Ovary (tissue), 9 donors: ENCODE results near the gene DYRK2. TPM values are rescaled to one million over a fixed set of nuclear protein-coding genes. Genes with fewer than 3 reads are reported as not detected.
A peak's percentile ranks its signal among the peaks of the same experiment; 100 is the strongest.

Experiments used
- DNase-seq, 5 donors: peaks; one replicate each; pipeline ENCODE4 v3.0.0-alpha.2; 2019 to 2020
- H3K27ac ChIP-seq, 2 donors: fragments of 200-600 bp; one replicate each; pipeline versions ENCODE4 v1.5.1 to v1.8.0; 2019 to 2022
- H3K27me3 ChIP-seq: fragments of 200-600 bp; one replicate; pipeline ENCODE4 v1.8.0; 2022
- H3K36me3 ChIP-seq: fragments of 200-600 bp; sonication (generic); one replicate; pipeline ENCODE4 v1.5.1; 2019
- H3K4me1 ChIP-seq: one replicate; pipeline ENCODE4 v1.8.1; 2013; ENCODE audit warnings: mild to moderate bottlenecking, moderate library complexity; ENCODE audit not compliant: insufficient read depth
- H3K4me3 ChIP-seq: fragments of 200-600 bp; sonication (generic); one replicate; pipeline ENCODE4 v1.5.1; 2017
- H3K9me3 ChIP-seq, 2 donors: fragments of 200-600 bp in 1 of 2; sonication (generic) in 1 of 2; one replicate each; pipeline versions ENCODE4 v1.5.1 to v1.8.1; 2013 to 2019; ENCODE audit warnings: mild to moderate bottlenecking in 1 of 2, moderate library complexity in 1 of 2
- CTCF ChIP-seq, 3 donors: fragments of 450-650 bp in 2 of 3; fragments of 200-600 bp in 1 of 3; IDR thresholded peaks; one replicate each; pipeline versions ENCODE4 v1.5.1 to v1.8.0; 2016 to 2022; ENCODE audit warnings: antibody characterized with exemption in 3 of 3, mild to moderate bottlenecking in 1 of 3
- EP300 ChIP-seq: sonication (generic); formaldehyde crosslinking; IDR thresholded peaks from one replicate; pipeline ENCODE4 v1.6.1; 2017; ENCODE audit warnings: antibody characterized with exemption
- POLR2A ChIP-seq: fragments of 450-650 bp; IDR thresholded peaks from one replicate; pipeline ENCODE4 v1.6.1; 2017; ENCODE audit warnings: antibody characterized with exemption, mild to moderate bottlenecking, moderate library complexity
- WGBS, 3 donors: extraction: QIAGEN DNeasy Blood & Tissue Kit in 1 of 3; methylation state at CpG; one replicate each; pipeline versions ENCODE4 v1.1.5 to v1.1.7; 2013 to 2017; 5-methylcytosine and 5-hydroxymethylcytosine counted together
- intact Hi-C, 4 donors: fragments of 100-400 bp; cut with DNase I; formaldehyde crosslinking; loops; one replicate each; pipeline versions ENCODE4 v1.11.0 to v1.15.1; 2022 to 2023
- polyA plus RNA-seq, 2 donors: library from polyadenylated mRNA; stranded (reverse); fragments of 200-250 nt in 1 of 2; fragments of 350-450 nt in 1 of 2; fragmentation: Illumina TruSeq in 1 of 2; extraction: RNeasy Lipid Tissue Mini Kit (QIAGEN cat#74804) in 1 of 2; gene quantifications; one replicate each; pipeline ENCODE4 v1.2.3, GENCODE V29; 2013 to 2014
- total RNA-seq, 7 donors: library from RNA; depleted of rRNA in 2 of 7; stranded (reverse); fragments of >200 nt in 2 of 7; fragmentation: NEBNext Ultra II Directional in 3 of 7; extraction: Animal tissue kit (Norgen Biotek cat#: 25700) in 3 of 7; gene quantifications; one replicate each; pipeline versions ENCODE4 v1.1.0 to v1.2.4, GENCODE V29; 2016 to 2023
- donor health status: DM: no; HTN: no; CAD: no; lungs with moderate emphysema.
- donor health status: DM: no; HTN: no; CAD: no.
- donor health status: Bipolar disorder and iron deficiency.
- donor health status: DM: yes; HTN: yes; CAD: no.
- donor health status: DM: no; HTN: no; CAD: no.
- donor health status: DM: yes; HTN: yes; CAD: no.

DYRK2 gene
- total and polyA plus RNA-seq, 9 donors, result 7.4 to 23.6 (median 17.7) TPM

- H3K4me1 ChIP-seq, result peaks cover 10% of the 10 kb centered on the region
- WGBS, 3 donors, result 1 to 4% (median 3%) methylated on average over 41 of the region's 41 CpGs
- TF ChIP-seq POLR2A (no peak), CTCF (IDR thresholded peaks at IDR 0.05) (peak in 2 of 3 donors; percentile 30 to 48)
- no peaks in the 10 kb centered on the region for H3K36me3 ChIP-seq
- H3K27me3 ChIP-seq, result no peaks in the 10 kb centered on the region
- H3K27ac ChIP-seq, result peak overlapping the region in 1 of 2 donors; percentile 90
- intact Hi-C loops, result loop anchor here in 2 of 4 donors (5.0 to 10.0 kb wide), 2 partner anchors 191 to 383 kb away; partner anchors contain the start of gene CAND1 (in 1 of the 2)
- peak; percentile 71 to 81 (median 74) for DNase-seq
- no peaks in the 10 kb centered on the region for H3K9me3 ChIP-seq
- peak overlapping the region; percentile 84 for H3K4me3 ChIP-seq
These were observed 585 bp upstream of the DYRK2 start for GRCh38 chr12:67647799-67648520.

GRCh38 chr12:67649261-67649569 lies 670 bp downstream of the DYRK2 start:
- peak in 1 of 5 donors; percentile 41 for DNase-seq
- H3K4me3 ChIP-seq, result peak overlapping the region; percentile 84
- TF ChIP-seq EP300 (no peak), CTCF (IDR thresholded peaks at IDR 0.05) (no peak), POLR2A (no peak)
- intact Hi-C loops, result loop anchor here in 2 of 4 donors (5.0 to 10.0 kb wide), 2 partner anchors 192 to 384 kb away; partner anchors contain the start of gene CAND1 (in 1 of the 2)
- no peaks in the 10 kb centered on the region for H3K27me3 ChIP-seq
- H3K36me3 ChIP-seq, result no peaks in the 10 kb centered on the region
- peak overlapping the region; percentile 61 to 90 for H3K27ac ChIP-seq
- peaks cover 11% of the 10 kb centered on the region for H3K4me1 ChIP-seq
- H3K9me3 ChIP-seq, result no peaks in the 10 kb centered on the region
- WGBS, 3 donors, result 0 to 1% (median 0%) methylated on average over 26 to 41 of the region's 41 CpGs

DNA sequence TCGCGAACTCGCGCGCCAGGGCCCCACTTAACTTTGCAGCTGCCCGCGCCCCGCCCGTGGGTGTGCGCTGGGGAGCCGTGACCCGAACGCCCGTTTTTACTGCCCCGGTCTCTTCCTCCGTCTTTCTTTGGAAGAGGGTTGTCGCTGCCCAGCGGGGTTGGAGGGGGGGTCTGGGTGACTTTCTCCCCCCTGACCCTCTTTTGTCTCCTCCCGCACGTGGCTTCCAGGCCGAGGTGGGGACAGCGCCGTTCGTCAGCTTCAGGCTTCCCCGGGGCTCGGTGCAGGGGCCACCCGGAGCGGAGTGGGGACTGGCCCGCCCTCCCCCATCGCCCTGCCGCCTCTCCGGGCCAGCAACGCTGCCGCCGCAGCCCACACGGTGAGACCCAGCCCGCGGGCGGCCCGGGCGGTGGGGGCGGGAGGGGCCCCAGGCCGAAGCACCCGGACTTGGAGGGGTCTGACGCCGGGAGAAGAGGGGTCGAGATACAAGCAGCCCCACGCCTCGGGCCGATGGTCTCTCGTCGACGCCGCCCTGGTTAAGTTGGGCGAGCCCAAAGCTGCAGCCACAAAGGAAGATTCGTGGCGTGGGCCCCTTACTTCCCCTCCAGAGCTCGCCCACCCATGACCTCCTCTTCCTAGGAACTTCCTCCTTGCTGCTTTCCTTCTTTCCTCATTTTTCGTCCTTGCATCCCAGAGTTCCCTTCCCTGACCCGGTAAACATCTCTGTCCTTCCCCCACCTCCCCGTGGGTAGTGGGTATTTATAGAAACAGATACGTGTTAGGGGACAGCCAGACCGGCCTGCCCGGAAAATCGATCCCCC lies 1.2 kb downstream of the DYRK2 start:
- WGBS, 3 donors, result 0 to 1% (median 1%) methylated on average over 59 to 65 of the region's 65 CpGs
- intact Hi-C loops, result loop anchor here in 3 of 4 donors (5.0 to 10.0 kb wide), 4 partner anchors 192 to 385 kb away; partner anchors contain the start of gene CAND1 (in 1 of the 3)
- no peaks in the 10 kb centered on the region for H3K36me3 ChIP-seq
- DNase-seq, result peak; percentile 25 to 61 (median 51)
- H3K27me3 ChIP-seq, result no peaks in the 10 kb centered on the region
- no peak for TF ChIP-seq POLR2A
- no peak for TF ChIP-seq EP300
- no peak for TF ChIP-seq CTCF (IDR thresholded peaks at IDR 0.05)
- H3K27ac ChIP-seq, result peak overlapping the region; percentile 61 to 90
- H3K4me1 ChIP-seq, result peaks cover 16% of the 10 kb centered on the region
- peak overlapping the region; percentile 84 for H3K4me3 ChIP-seq
- no peaks in the 10 kb centered on the region for H3K9me3 ChIP-seq

DNA sequence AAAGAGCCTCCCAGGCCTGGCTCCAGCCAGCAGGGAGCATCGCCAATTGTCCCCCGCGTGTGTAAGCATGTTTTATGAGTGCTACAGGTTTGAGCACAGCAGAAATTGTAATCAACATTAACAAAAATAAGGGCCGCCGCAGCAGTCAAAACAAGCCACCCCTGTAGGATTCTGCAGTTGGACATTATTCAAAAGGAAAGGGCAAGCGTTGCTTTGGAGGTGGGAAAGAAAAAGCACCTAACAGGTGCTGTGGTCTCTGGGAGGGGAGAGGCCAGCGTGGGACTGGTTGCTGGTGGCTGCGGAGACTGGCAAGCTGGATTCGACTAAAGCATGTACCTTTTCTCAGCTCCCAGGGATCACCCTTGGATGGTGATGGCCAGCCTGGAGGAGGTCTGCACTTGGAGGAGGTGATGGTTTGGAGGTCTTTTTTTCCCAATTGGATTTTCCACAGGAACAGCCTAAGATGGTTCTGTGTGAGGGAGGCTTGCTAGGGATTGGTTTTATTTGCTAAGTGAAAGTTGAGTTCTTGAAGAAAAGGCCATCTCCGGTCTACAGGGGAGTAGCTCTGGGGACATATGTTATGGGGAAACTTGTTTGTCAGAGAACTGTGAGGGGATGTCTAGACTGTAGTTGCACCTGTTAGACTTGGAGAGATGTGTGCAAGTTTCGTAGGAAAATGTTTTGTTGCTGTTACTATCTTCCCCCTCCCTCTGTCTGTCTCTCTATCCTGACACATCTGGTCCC lies 2.0 kb downstream of the DYRK2 start:
- WGBS, 3 donors, result 19 to 23% (median 21%) methylated on average over 11 of the region's 11 CpGs

More for the DNA sequence above, 2.0 kb downstream of the DYRK2 start:
- no peak overlapping the region for H3K27ac ChIP-seq
- peaks cover 16% of the 10 kb centered on the region for H3K4me1 ChIP-seq
- no peaks in the 10 kb centered on the region for H3K9me3 ChIP-seq
- DNase-seq, result peak in 3 of 5 donors; percentile 17 to 46 (median 42)
- H3K36me3 ChIP-seq, result no peaks in the 10 kb centered on the region
- intact Hi-C loops, result loop anchor here in 2 of 4 donors (10.0 kb wide), 2 partner anchors 206 to 294 kb away; no protein-coding TSS in a partner anchor
- TF ChIP-seq POLR2A, result no peak
- TF ChIP-seq EP300, result no peak
- no peak for TF ChIP-seq CTCF (IDR thresholded peaks at IDR 0.05)
- H3K27me3 ChIP-seq, result no peaks in the 10 kb centered on the region
- peak overlapping the region; percentile 84 for H3K4me3 ChIP-seq
